Measurements from ENCODE around the gene HIP1.
A peak's percentile ranks its signal among the peaks of the same experiment; 100 is the strongest.
"Not testable (repeated sequence)": the region's sequence is repeated elsewhere in the genome, so short reads cannot be mapped to it uniquely, and the experiment has no call there.

The HIP1 gene

GRCh38 chr7:75711656-75712514, 26.9 kb downstream of the HIP1 start:
- H3K4me3 ChIP-seq (ENCODE audit: low read length in 2 of 2) = peak overlapping the region; percentile 8 to 22
- H3K27me3 ChIP-seq (ENCODE audit: control insufficient read depth in 1 of 2, insufficient read depth in 2 of 2, low read length in 2 of 2) = no peaks in the 10 kb centered on the region
- H3K36me3 ChIP-seq (ENCODE audit: control insufficient read depth in 2 of 2, insufficient read depth in 2 of 2, low read length in 2 of 2) = no peaks in the 10 kb centered on the region
- H3K4me1 ChIP-seq (ENCODE audit: control insufficient read depth, insufficient read depth, low read length) = peaks cover 21% of the 10 kb centered on the region
- no peaks in the 10 kb centered on the region for H3K9me3 ChIP-seq (ENCODE audit: control insufficient read depth in 2 of 2, low read length in 2 of 2)
- peak overlapping the region; percentile 58 for H3K27ac ChIP-seq (ENCODE audit: low read length)
- H3K9ac ChIP-seq (ENCODE audit: low read length in 2 of 2) = peak overlapping the region in 1 of 2 donors; percentile 29

GRCh38 chr7:75711076-75711475, 27.7 kb downstream of the HIP1 start:
- Histone ChIP-seq H3K27me3 (ENCODE audit: control insufficient read depth in 1 of 2, insufficient read depth in 2 of 2, low read length in 2 of 2) (no peaks in the 10 kb centered on the region), H3K4me3 (ENCODE audit: low read length in 2 of 2) (no peak overlapping the region), H3K27ac (ENCODE audit: low read length) (no peak overlapping the region), H3K9ac (ENCODE audit: low read length in 2 of 2) (no peak overlapping the region), H3K9me3 (ENCODE audit: control insufficient read depth in 2 of 2, low read length in 2 of 2) (no peaks in the 10 kb centered on the region), H3K36me3 (ENCODE audit: control insufficient read depth in 2 of 2, insufficient read depth in 2 of 2, low read length in 2 of 2) (no peaks in the 10 kb centered on the region), H3K4me1 (ENCODE audit: control insufficient read depth, insufficient read depth, low read length) (peaks cover 21% of the 10 kb centered on the region)

GRCh38 chr7:75704928-75705327, 33.8 kb downstream of the HIP1 start:
- Histone ChIP-seq H3K36me3 (ENCODE audit: control insufficient read depth in 2 of 2, insufficient read depth in 2 of 2, low read length in 2 of 2) (peaks cover 0 to 2% of the 10 kb centered on the region in 2 donors), H3K9ac (ENCODE audit: low read length in 2 of 2) (no peak overlapping the region), H3K4me3 (ENCODE audit: low read length in 2 of 2) (no peak overlapping the region)

GRCh38 chr7:75702515-75702914, 36.2 kb downstream of the HIP1 start:
- no peaks in the 10 kb centered on the region for H3K27me3 ChIP-seq (ENCODE audit: control insufficient read depth in 1 of 2, insufficient read depth in 2 of 2, low read length in 2 of 2)
- no peak overlapping the region for H3K4me3 ChIP-seq (ENCODE audit: low read length in 2 of 2)
- no peak overlapping the region for H3K9ac ChIP-seq (ENCODE audit: low read length in 2 of 2)
- H3K9me3 ChIP-seq (ENCODE audit: control insufficient read depth in 2 of 2, low read length in 2 of 2) = no peaks in the 10 kb centered on the region
- no peak overlapping the region for H3K27ac ChIP-seq (ENCODE audit: low read length)
- no peaks in the 10 kb centered on the region for H3K4me1 ChIP-seq (ENCODE audit: control insufficient read depth, insufficient read depth, low read length)
- H3K36me3 ChIP-seq (ENCODE audit: control insufficient read depth in 2 of 2, insufficient read depth in 2 of 2, low read length in 2 of 2) = peaks cover 0 to 2% of the 10 kb centered on the region in 2 donors

More at GRCh38 chr7:75704928-75705327, 33.8 kb downstream of the HIP1 start:
- Histone ChIP-seq H3K27ac (ENCODE audit: low read length) (no peak overlapping the region), H3K27me3 (ENCODE audit: control insufficient read depth in 1 of 2, insufficient read depth in 2 of 2, low read length in 2 of 2) (no peaks in the 10 kb centered on the region), H3K9me3 (ENCODE audit: control insufficient read depth in 2 of 2, low read length in 2 of 2) (no peaks in the 10 kb centered on the region), H3K4me1 (ENCODE audit: control insufficient read depth, insufficient read depth, low read length) (no peaks in the 10 kb centered on the region)

- H3K9ac ChIP-seq (ENCODE audit: low read length in 2 of 2) = no peak overlapping the region
- no peaks in the 10 kb centered on the region for H3K4me1 ChIP-seq (ENCODE audit: control insufficient read depth, insufficient read depth, low read length)
- H3K27ac ChIP-seq (ENCODE audit: low read length) = no peak overlapping the region
- H3K27me3 ChIP-seq (ENCODE audit: control insufficient read depth in 1 of 2, insufficient read depth in 2 of 2, low read length in 2 of 2) = no peaks in the 10 kb centered on the region
- H3K9me3 ChIP-seq (ENCODE audit: control insufficient read depth in 2 of 2, low read length in 2 of 2) = no peaks in the 10 kb centered on the region
- H3K36me3 ChIP-seq (ENCODE audit: control insufficient read depth in 2 of 2, insufficient read depth in 2 of 2, low read length in 2 of 2) = peaks cover 0 to 2% of the 10 kb centered on the region in 2 donors
- no peak overlapping the region for H3K4me3 ChIP-seq (ENCODE audit: low read length in 2 of 2)
These were observed 38.7 kb downstream of the HIP1 start for GRCh38 chr7:75699993-75700392.

- no peak overlapping the region for H3K4me3 ChIP-seq (ENCODE audit: low read length in 2 of 2)
These were observed 40.4 kb downstream of the HIP1 start for GRCh38 chr7:75698358-75698757.

GRCh38 chr7:75696263-75697037, 42.3 kb downstream of the HIP1 start:
- H3K4me3 ChIP-seq (ENCODE audit: low read length in 2 of 2) = no peak overlapping the region

More at GRCh38 chr7:75698358-75698757, 40.4 kb downstream of the HIP1 start:
- H3K27ac ChIP-seq (ENCODE audit: low read length) = no peak overlapping the region
- no peak overlapping the region for H3K9ac ChIP-seq (ENCODE audit: low read length in 2 of 2)
- no peaks in the 10 kb centered on the region for H3K27me3 ChIP-seq (ENCODE audit: control insufficient read depth in 1 of 2, insufficient read depth in 2 of 2, low read length in 2 of 2)
- H3K9me3 ChIP-seq (ENCODE audit: control insufficient read depth in 2 of 2, low read length in 2 of 2) = no peaks in the 10 kb centered on the region
- peaks cover 0 to 2% of the 10 kb centered on the region in 2 donors for H3K36me3 ChIP-seq (ENCODE audit: control insufficient read depth in 2 of 2, insufficient read depth in 2 of 2, low read length in 2 of 2)
- H3K4me1 ChIP-seq (ENCODE audit: control insufficient read depth, insufficient read depth, low read length) = no peaks in the 10 kb centered on the region

GRCh38 chr7:75694638-75695399, 43.9 kb downstream of the HIP1 start:
- no peaks in the 10 kb centered on the region for H3K9me3 ChIP-seq (ENCODE audit: control insufficient read depth in 2 of 2, low read length in 2 of 2)
- H3K4me1 ChIP-seq (ENCODE audit: control insufficient read depth, insufficient read depth, low read length) = no peaks in the 10 kb centered on the region
- H3K36me3 ChIP-seq (ENCODE audit: control insufficient read depth in 2 of 2, insufficient read depth in 2 of 2, low read length in 2 of 2) = no peaks in the 10 kb centered on the region
- H3K27me3 ChIP-seq (ENCODE audit: control insufficient read depth in 1 of 2, insufficient read depth in 2 of 2, low read length in 2 of 2) = no peaks in the 10 kb centered on the region
- H3K27ac ChIP-seq (ENCODE audit: low read length) = no peak overlapping the region
- no peak overlapping the region for H3K9ac ChIP-seq (ENCODE audit: low read length in 2 of 2)
- no peak overlapping the region for H3K4me3 ChIP-seq (ENCODE audit: low read length in 2 of 2)

More at GRCh38 chr7:75696263-75697037, 42.3 kb downstream of the HIP1 start:
- H3K27me3 ChIP-seq (ENCODE audit: control insufficient read depth in 1 of 2, insufficient read depth in 2 of 2, low read length in 2 of 2) = no peaks in the 10 kb centered on the region
- H3K27ac ChIP-seq (ENCODE audit: low read length) = no peak overlapping the region
- H3K36me3 ChIP-seq (ENCODE audit: control insufficient read depth in 2 of 2, insufficient read depth in 2 of 2, low read length in 2 of 2) = peaks cover 0 to 2% of the 10 kb centered on the region in 2 donors
- H3K4me1 ChIP-seq (ENCODE audit: control insufficient read depth, insufficient read depth, low read length) = no peaks in the 10 kb centered on the region
- H3K9ac ChIP-seq (ENCODE audit: low read length in 2 of 2) = no peak overlapping the region
- no peaks in the 10 kb centered on the region for H3K9me3 ChIP-seq (ENCODE audit: control insufficient read depth in 2 of 2, low read length in 2 of 2)

- H3K9me3 ChIP-seq (ENCODE audit: control insufficient read depth in 2 of 2, low read length in 2 of 2); H3K27me3 ChIP-seq (ENCODE audit: control insufficient read depth in 1 of 2, insufficient read depth in 2 of 2, low read length in 2 of 2); H3K4me1 ChIP-seq (ENCODE audit: control insufficient read depth, insufficient read depth, low read length); H3K27ac ChIP-seq (ENCODE audit: low read length); H3K36me3 ChIP-seq (ENCODE audit: control insufficient read depth in 2 of 2, insufficient read depth in 2 of 2, low read length in 2 of 2); H3K9ac ChIP-seq (ENCODE audit: low read length in 2 of 2); H3K4me3 ChIP-seq (ENCODE audit: low read length in 2 of 2): not testable (repeated sequence)
These were observed 45.1 kb downstream of the HIP1 start for GRCh38 chr7:75693668-75694067.

- H3K9me3 ChIP-seq (ENCODE audit: control insufficient read depth in 2 of 2, low read length in 2 of 2) = no peaks in the 10 kb centered on the region
- no peaks in the 10 kb centered on the region for H3K27me3 ChIP-seq (ENCODE audit: control insufficient read depth in 1 of 2, insufficient read depth in 2 of 2, low read length in 2 of 2)
- H3K27ac ChIP-seq (ENCODE audit: low read length) = no peak overlapping the region
- H3K4me1 ChIP-seq (ENCODE audit: control insufficient read depth, insufficient read depth, low read length) = no peaks in the 10 kb centered on the region
- H3K4me3 ChIP-seq (ENCODE audit: low read length in 2 of 2) = no peak overlapping the region
- no peaks in the 10 kb centered on the region for H3K36me3 ChIP-seq (ENCODE audit: control insufficient read depth in 2 of 2, insufficient read depth in 2 of 2, low read length in 2 of 2)
- H3K9ac ChIP-seq (ENCODE audit: low read length in 2 of 2) = no peak overlapping the region
These were observed 46.8 kb downstream of the HIP1 start for GRCh38 chr7:75691793-75692543.
